ENCODE data around the gene ACCS.

Gene ACCS

GRCh38 chr11:44065161-44065661, 859 bp upstream of the ACCS start:
- Histone ChIP-seq H3K9me3 (ENCODE audit: insufficient read depth, low read length) (no peaks in the 10 kb centered on the region; the same call in 1 of the 2 replicates), H3K4me3 (ENCODE audit: insufficient read length, low read depth) (no peak overlapping the region), H3K36me3 (ENCODE audit: insufficient read depth, insufficient read length, low read length) (peaks cover 21% of the 10 kb centered on the region), H3K27me3 (ENCODE audit: insufficient read depth, insufficient read length) (no peaks in the 10 kb centered on the region), H3K4me1 (ENCODE audit: insufficient read depth, insufficient read length) (peaks cover 10% of the 10 kb centered on the region), H3K9ac (ENCODE audit: insufficient read length, low read depth) (no peak overlapping the region)
- peak; percentile 90 for DNase-seq (ENCODE audit: low read depth, low spot score)
- TF ChIP-seq SUZ12 (IDR thresholded peaks at IDR 0.05; ENCODE audit: extremely low read depth, insufficient read depth, insufficient read length) (no peak), ZNF274 (IDR thresholded peaks at IDR 0.05; ENCODE audit: low read depth, low read length) (no peak), YY1 (IDR thresholded peaks at IDR 0.05; ENCODE audit: insufficient read depth, insufficient read length) (no peak)

GRCh38 chr11:44066732-44067141, 667 bp downstream of the ACCS start:
- peak overlapping the region; percentile 60 for H3K4me3 ChIP-seq (ENCODE audit: insufficient read length, low read depth)
- TF ChIP-seq SUZ12 (IDR thresholded peaks at IDR 0.05; ENCODE audit: extremely low read depth, insufficient read depth, insufficient read length) (no peak), ZNF274 (IDR thresholded peaks at IDR 0.05; ENCODE audit: low read depth, low read length) (no peak), YY1 (IDR thresholded peaks at IDR 0.05; ENCODE audit: insufficient read depth, insufficient read length) (no peak)
- peaks cover 10% of the 10 kb centered on the region for H3K4me1 ChIP-seq (ENCODE audit: insufficient read depth, insufficient read length)
- no peaks in the 10 kb centered on the region; the same call in 1 of the 2 replicates for H3K9me3 ChIP-seq (ENCODE audit: insufficient read depth, low read length)
- no peaks in the 10 kb centered on the region for H3K27me3 ChIP-seq (ENCODE audit: insufficient read depth, insufficient read length)
- no peak for DNase-seq (ENCODE audit: low read depth, low spot score)
- H3K36me3 ChIP-seq (ENCODE audit: insufficient read depth, insufficient read length, low read length): peaks cover 36% of the 10 kb centered on the region
- H3K9ac ChIP-seq (ENCODE audit: insufficient read length, low read depth): peak overlapping the region; percentile 84

- TF ChIP-seq ZNF274 (IDR thresholded peaks at IDR 0.05; ENCODE audit: low read depth, low read length): no peak
- no peak for TF ChIP-seq YY1 (IDR thresholded peaks at IDR 0.05; ENCODE audit: insufficient read depth, insufficient read length)
- no peak for TF ChIP-seq SUZ12 (IDR thresholded peaks at IDR 0.05; ENCODE audit: extremely low read depth, insufficient read depth, insufficient read length)
- Histone ChIP-seq H3K9ac (ENCODE audit: insufficient read length, low read depth) (peak overlapping the region; percentile 84), H3K9me3 (ENCODE audit: insufficient read depth, low read length) (no peaks in the 10 kb centered on the region; the same call in 1 of the 2 replicates), H3K4me1 (ENCODE audit: insufficient read depth, insufficient read length) (peaks cover 10% of the 10 kb centered on the region), H3K36me3 (ENCODE audit: insufficient read depth, insufficient read length, low read length) (peaks cover 39% of the 10 kb centered on the region), H3K4me3 (ENCODE audit: insufficient read length, low read depth) (peak overlapping the region; percentile 60), H3K27me3 (ENCODE audit: insufficient read depth, insufficient read length) (no peaks in the 10 kb centered on the region)
- no peak for DNase-seq (ENCODE audit: low read depth, low spot score)
Observed at GRCh38 chr11:44067266-44067665, 1.2 kb downstream of the ACCS start.

- Histone ChIP-seq H3K9me3 (ENCODE audit: insufficient read depth, low read length) (no peaks in the 10 kb centered on the region; the same call in 1 of the 2 replicates), H3K4me3 (ENCODE audit: insufficient read length, low read depth) (no peak overlapping the region)
- TF ChIP-seq ZNF274 (IDR thresholded peaks at IDR 0.05; ENCODE audit: low read depth, low read length) (no peak), SUZ12 (IDR thresholded peaks at IDR 0.05; ENCODE audit: extremely low read depth, insufficient read depth, insufficient read length) (no peak), YY1 (IDR thresholded peaks at IDR 0.05; ENCODE audit: insufficient read depth, insufficient read length) (no peak)
Observed at GRCh38 chr11:44068180-44068579, 2.1 kb downstream of the ACCS start.

GRCh38 chr11:44071157-44071556, 5.1 kb downstream of the ACCS start:
- Histone ChIP-seq H3K4me3 (ENCODE audit: insufficient read length, low read depth) (no peak overlapping the region), H3K4me1 (ENCODE audit: insufficient read depth, insufficient read length) (peaks cover 7% of the 10 kb centered on the region), H3K27me3 (ENCODE audit: insufficient read depth, insufficient read length) (no peaks in the 10 kb centered on the region), H3K9me3 (ENCODE audit: insufficient read depth, low read length) (no peaks in the 10 kb centered on the region; the same call in 1 of the 2 replicates), H3K9ac (ENCODE audit: insufficient read length, low read depth) (no peak overlapping the region), H3K36me3 (ENCODE audit: insufficient read depth, insufficient read length, low read length) (peaks cover 73% of the 10 kb centered on the region)
- no peak for DNase-seq (ENCODE audit: low read depth, low spot score)
- TF ChIP-seq YY1 (IDR thresholded peaks at IDR 0.05; ENCODE audit: insufficient read depth, insufficient read length) (no peak), ZNF274 (IDR thresholded peaks at IDR 0.05; ENCODE audit: low read depth, low read length) (no peak), SUZ12 (IDR thresholded peaks at IDR 0.05; ENCODE audit: extremely low read depth, insufficient read depth, insufficient read length) (no peak)

More at GRCh38 chr11:44068180-44068579, 2.1 kb downstream of the ACCS start:
- H3K36me3 ChIP-seq (ENCODE audit: insufficient read depth, insufficient read length, low read length): peaks cover 46% of the 10 kb centered on the region
- no peak for DNase-seq (ENCODE audit: low read depth, low spot score)
- no peak overlapping the region for H3K9ac ChIP-seq (ENCODE audit: insufficient read length, low read depth)
- no peaks in the 10 kb centered on the region for H3K27me3 ChIP-seq (ENCODE audit: insufficient read depth, insufficient read length)
- H3K4me1 ChIP-seq (ENCODE audit: insufficient read depth, insufficient read length): peaks cover 10% of the 10 kb centered on the region

GRCh38 chr11:44072757-44073658, 6.9 kb downstream of the ACCS start:
- no peaks in the 10 kb centered on the region; the same call in 1 of the 2 replicates for H3K9me3 ChIP-seq (ENCODE audit: insufficient read depth, low read length)
- no peak for DNase-seq (ENCODE audit: low read depth, low spot score)
- peaks cover 81% of the 10 kb centered on the region for H3K36me3 ChIP-seq (ENCODE audit: insufficient read depth, insufficient read length, low read length)
- H3K4me3 ChIP-seq (ENCODE audit: insufficient read length, low read depth): no peak overlapping the region
- H3K4me1 ChIP-seq (ENCODE audit: insufficient read depth, insufficient read length): no peaks in the 10 kb centered on the region
- no peaks in the 10 kb centered on the region for H3K27me3 ChIP-seq (ENCODE audit: insufficient read depth, insufficient read length)
- no peak for TF ChIP-seq ZNF274 (IDR thresholded peaks at IDR 0.05; ENCODE audit: low read depth, low read length)
- TF ChIP-seq SUZ12 (IDR thresholded peaks at IDR 0.05; ENCODE audit: extremely low read depth, insufficient read depth, insufficient read length): no peak
- TF ChIP-seq YY1 (IDR thresholded peaks at IDR 0.05; ENCODE audit: insufficient read depth, insufficient read length): no peak
- H3K9ac ChIP-seq (ENCODE audit: insufficient read length, low read depth): no peak overlapping the region

- H3K9ac ChIP-seq (ENCODE audit: insufficient read length, low read depth): no peak overlapping the region
- TF ChIP-seq YY1 (IDR thresholded peaks at IDR 0.05; ENCODE audit: insufficient read depth, insufficient read length): no peak
- no peak for TF ChIP-seq SUZ12 (IDR thresholded peaks at IDR 0.05; ENCODE audit: extremely low read depth, insufficient read depth, insufficient read length)
- TF ChIP-seq ZNF274 (IDR thresholded peaks at IDR 0.05; ENCODE audit: low read depth, low read length): no peak
Observed at GRCh38 chr11:44078794-44079193, 12.7 kb downstream of the ACCS start.

More at GRCh38 chr11:44078794-44079193, 12.7 kb downstream of the ACCS start:
- peaks cover 76% of the 10 kb centered on the region for H3K36me3 ChIP-seq (ENCODE audit: insufficient read depth, insufficient read length, low read length)
- no peak for DNase-seq (ENCODE audit: low read depth, low spot score)
- no peaks in the 10 kb centered on the region for H3K4me1 ChIP-seq (ENCODE audit: insufficient read depth, insufficient read length)
- H3K9me3 ChIP-seq (ENCODE audit: insufficient read depth, low read length): no peaks in the 10 kb centered on the region
- no peaks in the 10 kb centered on the region for H3K27me3 ChIP-seq (ENCODE audit: insufficient read depth, insufficient read length)
- no peak overlapping the region for H3K4me3 ChIP-seq (ENCODE audit: insufficient read length, low read depth)

Measured in NT2/D1 (cell line).